CD4-positive, alpha-beta T cell (primary cell): ENCODE measurements around the gene DACT2. TPM values are rescaled to one million over a fixed set of nuclear protein-coding genes. Genes with fewer than 3 reads are reported as not detected.

Experiments
- ATAC-seq: fragments of 200-7000 bp; cut with Tn5 transposase; one replicate; pipeline ENCODE4 v1.10.0; 2022; ENCODE audit warnings: mild to moderate bottlenecking; ENCODE audit not compliant: poor library complexity
- CTCF ChIA-PET: fragments of 350-600 bp; sonication (Branson Sonifier 250); formaldehyde crosslinking; loops from one replicate; lab custom pipeline; 2021; ENCODE audit warnings: antibody characterized with exemption, inconsistent platforms; lab: Charles Lee
- POLR2A ChIA-PET: fragments of 350-600 bp; sonication (Branson Sonifier 250); formaldehyde crosslinking; loops from one replicate; lab custom pipeline; 2021; ENCODE audit warnings: antibody characterized with exemption, inconsistent platforms; lab: Charles Lee
- DNase-seq, 14 experiments: peaks; one replicate each; pipeline ENCODE4 v3.0.0-alpha.2; 2013 to 2020; ENCODE audit warnings: mixed read lengths in 2 of 14
- H3K27ac ChIP-seq, 2 donors: one replicate each; pipeline versions ENCODE4 v1.5.1 to v1.7.0; 2013; ENCODE audit warnings: low read length in 2 of 2, low read depth in 1 of 2, mild to moderate bottlenecking in 1 of 2
- H3K27me3 ChIP-seq, 2 experiments: 1 replicate in 1 of 2; 2 replicates in 1 of 2; pipeline versions ENCODE4 v1.6.1 to v1.7.0; 2013; ENCODE audit warnings: low read length in 2 of 2, control low read depth in 1 of 2, mild to moderate bottlenecking in 1 of 2, moderate library complexity in 1 of 2; ENCODE audit not compliant: insufficient read depth in 2 of 2, control insufficient read depth in 1 of 2
- H3K36me3 ChIP-seq: one replicate; pipeline ENCODE4 v1.6.1; 2013; ENCODE audit warnings: low read length, control low read depth; ENCODE audit not compliant: insufficient read depth
- H3K4me1 ChIP-seq: one replicate; pipeline ENCODE4 v1.6.1; 2013; ENCODE audit warnings: low read length, control low read depth; ENCODE audit not compliant: insufficient read depth
- H3K4me3 ChIP-seq: one replicate; pipeline ENCODE4 v1.5.1; 2013; ENCODE audit warnings: mild to moderate bottlenecking, low read length, moderate library complexity
- H3K9me3 ChIP-seq, 2 experiments: 1 replicate in 1 of 2; 2 replicates in 1 of 2; pipeline versions ENCODE4 v1.6.1 to v1.7.0; 2013; ENCODE audit warnings: low read length in 2 of 2, mild to moderate bottlenecking in 2 of 2, control low read depth in 1 of 2, moderate library complexity in 1 of 2; ENCODE audit not compliant: control insufficient read depth in 1 of 2, insufficient read depth in 1 of 2
- H3K27ac Mint-ChIP-seq: one replicate; pipeline ENCODE4 v1.8.0; 2020; ENCODE audit warnings: mixed read lengths
- H3K27me3 Mint-ChIP-seq: one replicate; pipeline ENCODE4 v1.8.0; 2021; ENCODE audit warnings: mixed read lengths
- H3K36me3 Mint-ChIP-seq: one replicate; pipeline ENCODE4 v1.8.0; 2021; ENCODE audit warnings: low read depth, mixed read lengths
- H3K4me1 Mint-ChIP-seq: one replicate; pipeline ENCODE4 v1.8.0; 2021; ENCODE audit warnings: low read depth, mixed read lengths
- H3K4me3 Mint-ChIP-seq: one replicate; pipeline ENCODE4 v1.8.0; 2020; ENCODE audit warnings: mild to moderate bottlenecking, mixed read lengths
- H3K9me3 Mint-ChIP-seq: one replicate; pipeline ENCODE4 v1.8.0; 2020; ENCODE audit warnings: mixed read lengths
- intact Hi-C, 2 experiments: fragments of 100-400 bp; cut with DNase I in 1 of 2; cut with micrococcal nuclease in 1 of 2; formaldehyde crosslinking; loops; one replicate each; pipeline versions ENCODE4 v1.15.1 to v1.9.0; 2023 to 2025; cut with DNase I, micrococcal nuclease
- total RNA-seq, 174 experiments: library from RNA in 2 of 174; stranded (reverse) in 2 of 174; gene quantifications; one replicate each; pipeline ENCODE4 v1.2.3 and lab custom pipeline; 2021 to 2026
- TF ChIP-seq, protein P1 (sequence below): fragments of 200-600 bp; IDR thresholded peaks from one replicate; pipeline ENCODE4 v1.8.0; 2022; ENCODE audit warnings: antibody characterized with exemption, mild to moderate bottlenecking

DACT2 gene
- total RNA-seq, 2 experiments from 2014 or later: not detected

DNA sequence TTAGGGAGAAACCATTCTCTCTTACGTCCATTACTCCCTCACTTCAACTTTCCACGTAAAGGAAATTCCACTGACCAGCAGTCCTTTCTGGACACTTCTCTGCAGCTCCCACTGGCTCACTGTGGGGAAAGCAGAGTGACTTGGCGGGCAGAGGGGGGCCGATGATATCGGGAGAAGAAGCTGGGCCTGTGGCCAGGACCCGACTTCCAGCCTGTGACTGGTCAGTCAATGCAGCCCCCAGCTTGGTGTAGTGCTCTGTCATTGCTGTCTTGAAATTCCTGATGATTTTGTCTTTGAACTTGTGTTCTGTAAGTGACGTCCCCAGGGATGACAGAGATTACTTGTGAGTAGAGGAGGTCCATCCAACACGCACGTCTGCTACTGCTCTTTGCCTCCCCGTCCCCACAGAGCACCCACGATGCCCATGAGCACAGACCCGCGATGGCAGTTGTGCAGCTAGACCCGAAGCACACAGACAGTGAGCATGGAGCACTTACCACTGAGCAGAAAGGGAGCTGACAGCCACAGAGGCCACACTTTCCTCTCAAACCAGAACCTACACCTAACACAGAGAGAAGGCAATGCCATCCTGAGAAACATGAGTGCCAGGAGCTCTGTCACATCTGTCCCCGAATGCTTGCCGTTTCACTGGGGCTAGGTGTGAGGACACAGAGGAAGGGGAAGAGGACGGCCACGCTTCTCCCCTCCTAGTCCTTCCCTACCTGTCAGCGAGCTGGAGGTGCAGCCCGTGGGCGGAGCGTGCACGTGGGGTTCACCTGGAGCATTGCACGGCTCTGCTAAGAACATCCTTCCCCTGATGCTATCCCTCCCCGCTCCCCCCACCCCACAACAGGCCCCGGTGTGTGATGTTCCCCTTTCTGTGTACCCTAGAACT, 25.7 kb downstream of the DACT2 start:
- peaks cover 0 to 9% of the 10 kb centered on the region in 2 experiments for H3K9me3 ChIP-seq
- H3K4me1 ChIP-seq: no peaks in the 10 kb centered on the region
- TF ChIP-seq, protein P1, sequence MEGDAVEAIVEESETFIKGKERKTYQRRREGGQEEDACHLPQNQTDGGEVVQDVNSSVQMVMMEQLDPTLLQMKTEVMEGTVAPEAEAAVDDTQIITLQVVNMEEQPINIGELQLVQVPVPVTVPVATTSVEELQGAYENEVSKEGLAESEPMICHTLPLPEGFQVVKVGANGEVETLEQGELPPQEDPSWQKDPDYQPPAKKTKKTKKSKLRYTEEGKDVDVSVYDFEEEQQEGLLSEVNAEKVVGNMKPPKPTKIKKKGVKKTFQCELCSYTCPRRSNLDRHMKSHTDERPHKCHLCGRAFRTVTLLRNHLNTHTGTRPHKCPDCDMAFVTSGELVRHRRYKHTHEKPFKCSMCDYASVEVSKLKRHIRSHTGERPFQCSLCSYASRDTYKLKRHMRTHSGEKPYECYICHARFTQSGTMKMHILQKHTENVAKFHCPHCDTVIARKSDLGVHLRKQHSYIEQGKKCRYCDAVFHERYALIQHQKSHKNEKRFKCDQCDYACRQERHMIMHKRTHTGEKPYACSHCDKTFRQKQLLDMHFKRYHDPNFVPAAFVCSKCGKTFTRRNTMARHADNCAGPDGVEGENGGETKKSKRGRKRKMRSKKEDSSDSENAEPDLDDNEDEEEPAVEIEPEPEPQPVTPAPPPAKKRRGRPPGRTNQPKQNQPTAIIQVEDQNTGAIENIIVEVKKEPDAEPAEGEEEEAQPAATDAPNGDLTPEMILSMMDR: no peak
- H3K27me3 ChIP-seq: no peaks in the 10 kb centered on the region
- ChIA-PET CTCF (no interaction called here), POLR2A (no interaction called here)
- DNase-seq: no peak
- H3K4me1 Mint-ChIP-seq: no peaks in the 10 kb centered on the region
- no peak overlapping the region for H3K4me3 Mint-ChIP-seq
- intact Hi-C loops: no loop called here
- H3K9me3 Mint-ChIP-seq: no peaks in the 10 kb centered on the region
- peaks cover 23% of the 10 kb centered on the region for H3K27me3 Mint-ChIP-seq
- no peak overlapping the region for H3K27ac ChIP-seq
- no peak overlapping the region for H3K27ac Mint-ChIP-seq
- H3K36me3 ChIP-seq: no peaks in the 10 kb centered on the region
- no peaks in the 10 kb centered on the region for H3K36me3 Mint-ChIP-seq
- no peak overlapping the region for H3K4me3 ChIP-seq
- no peak for ATAC-seq

DNA sequence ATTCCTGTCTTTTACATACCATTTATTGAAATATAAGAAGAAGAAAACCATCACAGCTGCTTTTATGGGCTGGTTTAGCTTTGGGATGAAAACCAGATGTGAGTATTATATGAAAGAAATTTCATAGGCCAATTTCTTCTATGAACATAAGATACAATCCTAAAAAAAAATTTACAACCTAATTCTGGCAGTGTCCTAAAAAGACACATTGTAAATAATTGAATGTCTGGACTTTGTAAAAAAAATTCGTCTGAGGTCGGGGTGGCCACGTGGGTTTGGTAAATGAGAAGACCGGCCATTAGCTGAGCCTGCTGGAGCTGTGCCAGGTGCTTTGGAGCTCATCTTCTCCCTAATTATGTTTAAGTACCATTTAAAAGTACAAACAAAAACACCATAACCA, 26.8 kb downstream of the DACT2 start:
- intact Hi-C loops: no loop called here
- Mint-ChIP-seq H3K4me3 (no peak overlapping the region), H3K4me1 (peaks cover 7% of the 10 kb centered on the region), H3K36me3 (no peaks in the 10 kb centered on the region), H3K27ac (no peak overlapping the region), H3K27me3 (peaks cover 22% of the 10 kb centered on the region), H3K9me3 (no peaks in the 10 kb centered on the region)
- no peak for DNase-seq
- Histone ChIP-seq H3K4me1 (no peaks in the 10 kb centered on the region), H3K27ac (no peak overlapping the region), H3K36me3 (no peaks in the 10 kb centered on the region), H3K4me3 (no peak overlapping the region), H3K27me3 (no peaks in the 10 kb centered on the region), H3K9me3 (peaks cover 0 to 9% of the 10 kb centered on the region in 2 experiments)
- POLR2A ChIA-PET: no interaction called here
- CTCF ChIA-PET: no interaction called here
- TF ChIP-seq, protein P1: no peak
- ATAC-seq: no peak

GRCh38 chr6:168291450-168291849, 28.1 kb downstream of the DACT2 start:
- no peak overlapping the region for H3K27ac ChIP-seq
- no peaks in the 10 kb centered on the region for H3K36me3 Mint-ChIP-seq
- H3K4me1 Mint-ChIP-seq: peaks cover 9% of the 10 kb centered on the region
- intact Hi-C loops: no loop called here
- H3K4me1 ChIP-seq: no peaks in the 10 kb centered on the region
- no peak overlapping the region for H3K4me3 Mint-ChIP-seq
- peaks cover 10% of the 10 kb centered on the region for H3K27me3 Mint-ChIP-seq
- H3K36me3 ChIP-seq: no peaks in the 10 kb centered on the region
- TF ChIP-seq, protein P1: no peak
- H3K27ac Mint-ChIP-seq: no peak overlapping the region
- peaks cover 0 to 9% of the 10 kb centered on the region in 2 experiments for H3K9me3 ChIP-seq
- no peak for DNase-seq
- no peak for ATAC-seq
- H3K27me3 ChIP-seq: no peaks in the 10 kb centered on the region
- ChIA-PET CTCF (no interaction called here), POLR2A (no interaction called here)
- H3K4me3 ChIP-seq: no peak overlapping the region
- H3K9me3 Mint-ChIP-seq: no peaks in the 10 kb centered on the region
